WI38 (cell line): ENCODE data around the gene MRFAP1L1.

Experiments
- H3K4me3 ChIP-seq: 2 replicates; pipeline ENCODE4 v1.5.1; 2011; ENCODE audit warnings: low read depth, mild to moderate bottlenecking, control low read depth, low read length
- CTCF ChIP-seq: IDR thresholded peaks from 2 replicates; pipeline ENCODE4 v1.5.1; 2012; ENCODE audit warnings: low read depth, mild to moderate bottlenecking, control low read depth, low read length

Gene MRFAP1L1

DNA sequence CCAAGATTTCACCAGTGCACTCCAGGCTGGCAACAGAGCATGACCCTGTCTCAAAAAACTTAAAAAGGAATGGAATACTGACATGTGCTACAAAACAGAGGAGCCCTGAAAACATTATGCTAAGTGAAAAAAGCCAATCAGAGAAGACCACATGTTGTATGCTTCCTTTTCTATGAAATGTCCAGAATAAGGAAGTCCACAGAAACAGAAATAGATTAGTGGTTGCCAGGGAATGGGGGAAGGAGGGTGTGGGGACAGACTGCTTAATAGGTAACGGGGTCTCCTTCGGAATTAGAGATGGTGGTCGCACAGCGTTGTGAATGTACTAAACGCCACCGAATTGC, 42.8 kb upstream of the MRFAP1L1 start:
- TF ChIP-seq CTCF = no peak
- H3K4me3 ChIP-seq = no peak overlapping the region

- H3K4me3 ChIP-seq = no peak overlapping the region
- TF ChIP-seq CTCF = no peak
Observed at GRCh38 chr4:6751611-6752485, 42.2 kb upstream of the MRFAP1L1 start.

- no peak for TF ChIP-seq CTCF
- H3K4me3 ChIP-seq = no peak overlapping the region
Observed at GRCh38 chr4:6750286-6751221, 40.9 kb upstream of the MRFAP1L1 start.

- no peak overlapping the region for H3K4me3 ChIP-seq
- no peak for TF ChIP-seq CTCF
Observed at GRCh38 chr4:6749340-6750171, 39.9 kb upstream of the MRFAP1L1 start.

- no peak for TF ChIP-seq CTCF
- no peak overlapping the region for H3K4me3 ChIP-seq
Observed at GRCh38 chr4:6748286-6748685, 38.6 kb upstream of the MRFAP1L1 start.

DNA sequence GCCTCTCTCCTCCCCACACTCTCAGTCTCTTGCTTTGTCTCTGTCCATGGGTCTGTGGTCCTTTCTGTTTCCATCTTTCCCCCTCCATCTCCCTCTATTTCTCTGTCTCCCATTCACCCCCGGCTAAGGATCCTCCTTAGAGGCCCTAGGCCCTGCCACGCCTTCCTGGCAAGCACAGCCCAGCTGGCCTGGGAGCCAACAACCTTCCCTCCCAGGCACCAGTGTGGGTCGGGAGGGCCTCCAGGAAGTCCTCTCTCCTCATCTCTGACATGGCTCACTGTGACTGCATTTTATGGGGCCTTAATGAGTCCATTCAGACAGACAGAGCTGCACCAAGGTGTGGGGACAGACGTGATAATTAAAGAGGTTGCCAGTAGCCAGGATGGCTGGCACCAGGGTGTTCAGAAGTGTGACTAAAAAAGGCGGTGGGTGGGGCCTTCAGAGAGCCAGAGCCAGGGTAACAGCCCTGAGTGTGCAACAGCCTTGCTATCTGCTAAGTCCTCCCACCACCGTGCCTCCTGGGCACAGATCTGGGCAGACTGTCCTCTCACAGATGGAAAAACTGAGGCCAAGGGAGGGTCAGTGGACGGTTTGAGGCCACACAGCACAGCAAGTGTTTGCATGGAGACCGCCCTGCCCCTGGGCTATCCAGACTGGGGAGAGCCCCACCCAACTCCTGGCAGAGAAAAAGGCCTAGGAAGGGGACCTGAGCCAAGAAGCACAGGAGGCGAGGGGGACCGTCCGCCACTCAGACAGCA, 37.8 kb upstream of the MRFAP1L1 start:
- no peak for TF ChIP-seq CTCF

More for the DNA sequence above, 37.8 kb upstream of the MRFAP1L1 start:
- no peak overlapping the region for H3K4me3 ChIP-seq
